HCT116 (cell line): ENCODE measurements around the gene MST1R.

ENCODE experiments used
- ATF3 ChIP-seq: IDR thresholded peaks from 2 replicates; pipeline ENCODE4 v1.6.1; 2012
- CEBPB ChIP-seq: IDR thresholded peaks from 2 replicates; pipeline ENCODE4 v1.6.1; 2012; ENCODE audit warnings: low read depth
- EGR1 ChIP-seq: IDR thresholded peaks from 2 replicates; pipeline ENCODE4 v1.6.1; 2012; ENCODE audit warnings: low read depth
- EZH2 ChIP-seq: fragments of 200-600 bp; sonication (generic); IDR thresholded peaks from 2 replicates; pipeline ENCODE4 v1.6.1; 2017; ENCODE audit warnings: antibody characterized with exemption, mixed run types
- FOSL1 ChIP-seq: IDR thresholded peaks from 2 replicates; pipeline ENCODE4 v1.6.1; 2012; ENCODE audit warnings: low read depth
- MAX ChIP-seq: IDR thresholded peaks from 2 replicates; pipeline ENCODE4 v1.6.1; 2012
- POLR2A ChIP-seq: IDR thresholded peaks from 2 replicates; pipeline ENCODE4 v1.7.0; 2011; ENCODE audit warnings: borderline replicate concordance; ENCODE audit not compliant: insufficient read depth, insufficient read length; ENCODE audit errors: extremely low read depth
- POLR2AphosphoS5 ChIP-seq: IDR thresholded peaks from 2 replicates; pipeline ENCODE4 v1.6.1; 2011; ENCODE audit warnings: mild to moderate bottlenecking, low read depth, low read length, moderate library complexity
- RAD21 ChIP-seq: IDR thresholded peaks from 2 replicates; pipeline ENCODE4 v1.6.1; 2012; ENCODE audit warnings: low read depth, mild to moderate bottlenecking
- SIN3A ChIP-seq: IDR thresholded peaks from 2 replicates; pipeline ENCODE4 v1.6.1; 2012; ENCODE audit warnings: low read depth
- TF ChIP-seq, protein P1 (sequence below), 3 experiments: fragments of 200-600 bp in 1 of 3; sonication (generic) in 1 of 3; IDR thresholded peaks in 2 of 3; conservative IDR thresholded peaks in 1 of 3; 2 replicates each; pipeline ENCODE4 v1.5.1; 2012 to 2017; ENCODE audit warnings: low read depth in 2 of 3, low read length in 2 of 3, antibody characterized with exemption in 1 of 3, borderline replicate concordance in 1 of 3, control low read depth in 1 of 3, mild to moderate bottlenecking in 1 of 3, mixed read lengths in 1 of 3, mixed run types in 1 of 3, moderate library complexity in 1 of 3; ENCODE audit not compliant: insufficient read depth in 1 of 3
- TF ChIP-seq, protein P2 (sequence below): IDR thresholded peaks from 2 replicates; pipeline ENCODE4 v1.6.1; 2012; ENCODE audit warnings: low read depth

- TF ChIP-seq, protein P1, sequence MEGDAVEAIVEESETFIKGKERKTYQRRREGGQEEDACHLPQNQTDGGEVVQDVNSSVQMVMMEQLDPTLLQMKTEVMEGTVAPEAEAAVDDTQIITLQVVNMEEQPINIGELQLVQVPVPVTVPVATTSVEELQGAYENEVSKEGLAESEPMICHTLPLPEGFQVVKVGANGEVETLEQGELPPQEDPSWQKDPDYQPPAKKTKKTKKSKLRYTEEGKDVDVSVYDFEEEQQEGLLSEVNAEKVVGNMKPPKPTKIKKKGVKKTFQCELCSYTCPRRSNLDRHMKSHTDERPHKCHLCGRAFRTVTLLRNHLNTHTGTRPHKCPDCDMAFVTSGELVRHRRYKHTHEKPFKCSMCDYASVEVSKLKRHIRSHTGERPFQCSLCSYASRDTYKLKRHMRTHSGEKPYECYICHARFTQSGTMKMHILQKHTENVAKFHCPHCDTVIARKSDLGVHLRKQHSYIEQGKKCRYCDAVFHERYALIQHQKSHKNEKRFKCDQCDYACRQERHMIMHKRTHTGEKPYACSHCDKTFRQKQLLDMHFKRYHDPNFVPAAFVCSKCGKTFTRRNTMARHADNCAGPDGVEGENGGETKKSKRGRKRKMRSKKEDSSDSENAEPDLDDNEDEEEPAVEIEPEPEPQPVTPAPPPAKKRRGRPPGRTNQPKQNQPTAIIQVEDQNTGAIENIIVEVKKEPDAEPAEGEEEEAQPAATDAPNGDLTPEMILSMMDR (IDR thresholded peaks at IDR 0.05 in 2 of 3, conservative IDR thresholded peaks at IDR 0.05 in 1 of 3; ENCODE audit: borderline replicate concordance in 1 of 3, insufficient read depth in 1 of 3, low read depth in 2 of 3, low read length in 2 of 3) = no peak
- TF ChIP-seq EGR1 (no peak), FOSL1 (no peak), EZH2 (no peak), CEBPB (no peak), POLR2AphosphoS5 (no peak), ATF3 (no peak), POLR2A (no peak), SIN3A (no peak), RAD21 (no peak), MAX (no peak)
- TF ChIP-seq, protein P2, sequence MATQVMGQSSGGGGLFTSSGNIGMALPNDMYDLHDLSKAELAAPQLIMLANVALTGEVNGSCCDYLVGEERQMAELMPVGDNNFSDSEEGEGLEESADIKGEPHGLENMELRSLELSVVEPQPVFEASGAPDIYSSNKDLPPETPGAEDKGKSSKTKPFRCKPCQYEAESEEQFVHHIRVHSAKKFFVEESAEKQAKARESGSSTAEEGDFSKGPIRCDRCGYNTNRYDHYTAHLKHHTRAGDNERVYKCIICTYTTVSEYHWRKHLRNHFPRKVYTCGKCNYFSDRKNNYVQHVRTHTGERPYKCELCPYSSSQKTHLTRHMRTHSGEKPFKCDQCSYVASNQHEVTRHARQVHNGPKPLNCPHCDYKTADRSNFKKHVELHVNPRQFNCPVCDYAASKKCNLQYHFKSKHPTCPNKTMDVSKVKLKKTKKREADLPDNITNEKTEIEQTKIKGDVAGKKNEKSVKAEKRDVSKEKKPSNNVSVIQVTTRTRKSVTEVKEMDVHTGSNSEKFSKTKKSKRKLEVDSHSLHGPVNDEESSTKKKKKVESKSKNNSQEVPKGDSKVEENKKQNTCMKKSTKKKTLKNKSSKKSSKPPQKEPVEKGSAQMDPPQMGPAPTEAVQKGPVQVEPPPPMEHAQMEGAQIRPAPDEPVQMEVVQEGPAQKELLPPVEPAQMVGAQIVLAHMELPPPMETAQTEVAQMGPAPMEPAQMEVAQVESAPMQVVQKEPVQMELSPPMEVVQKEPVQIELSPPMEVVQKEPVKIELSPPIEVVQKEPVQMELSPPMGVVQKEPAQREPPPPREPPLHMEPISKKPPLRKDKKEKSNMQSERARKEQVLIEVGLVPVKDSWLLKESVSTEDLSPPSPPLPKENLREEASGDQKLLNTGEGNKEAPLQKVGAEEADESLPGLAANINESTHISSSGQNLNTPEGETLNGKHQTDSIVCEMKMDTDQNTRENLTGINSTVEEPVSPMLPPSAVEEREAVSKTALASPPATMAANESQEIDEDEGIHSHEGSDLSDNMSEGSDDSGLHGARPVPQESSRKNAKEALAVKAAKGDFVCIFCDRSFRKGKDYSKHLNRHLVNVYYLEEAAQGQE = no peak
These were observed 19.7 kb downstream of the MST1R start for GRCh38 chr3:49883998-49884397.
